IgD-negative memory B cell (primary cell): ENCODE data around the gene ADAM33. TPM values are rescaled to one million over a fixed set of nuclear protein-coding genes. Genes with fewer than 3 reads are reported as not detected.

ENCODE experiments used
- H3K27ac Mint-ChIP-seq, 3 donors: one replicate each; pipeline ENCODE4 v1.8.0; 2020 to 2022; ENCODE audit warnings: mild to moderate bottlenecking in 3 of 3, mixed read lengths in 3 of 3, moderate library complexity in 1 of 3
- H3K27me3 Mint-ChIP-seq: one replicate; pipeline ENCODE4 v1.8.0; 2021; ENCODE audit warnings: mixed read lengths
- H3K36me3 Mint-ChIP-seq: one replicate; pipeline ENCODE4 v1.8.0; 2020; ENCODE audit warnings: mild to moderate bottlenecking, mixed read lengths
- H3K4me1 Mint-ChIP-seq, 3 donors: one replicate each; pipeline ENCODE4 v1.8.0; 2020 to 2022; ENCODE audit warnings: mixed read lengths in 3 of 3, mild to moderate bottlenecking in 1 of 3
- H3K4me3 Mint-ChIP-seq, 4 donors: one replicate each; pipeline ENCODE4 v1.8.0; 2020 to 2022; ENCODE audit warnings: mild to moderate bottlenecking in 4 of 4, mixed read lengths in 4 of 4, moderate library complexity in 3 of 4
- H3K9me3 Mint-ChIP-seq, 3 donors: one replicate each; pipeline ENCODE4 v1.8.0; 2020 to 2021; ENCODE audit warnings: mixed read lengths in 3 of 3, mild to moderate bottlenecking in 1 of 3
- polyA plus RNA-seq: library from polyadenylated mRNA; unstranded; fragments of 300-500 nt; fragmentation: Illumina TruSeq; gene quantifications from one replicate; pipeline ENCODE4 v1.2.3, GENCODE V29; 2021

ADAM33 gene
- polyA plus RNA-seq, 1 donor from 2014 or later: not detected

- H3K27me3 Mint-ChIP-seq: peaks cover 13% of the 10 kb centered on the region
- H3K27ac Mint-ChIP-seq: peak overlapping the region in 1 of 3 donors; percentile 22
- no peaks in the 10 kb centered on the region for H3K36me3 Mint-ChIP-seq
- peaks cover 0 to 6% (median 0%) of the 10 kb centered on the region in 3 donors for H3K4me1 Mint-ChIP-seq
- no peak overlapping the region for H3K4me3 Mint-ChIP-seq
- H3K9me3 Mint-ChIP-seq: no peaks in the 10 kb centered on the region
Measured at GRCh38 chr20:3686867-3687321, 5.1 kb upstream of the ADAM33 start.

GRCh38 chr20:3686421-3686820 lies 4.6 kb upstream of the ADAM33 start:
- no peaks in the 10 kb centered on the region for H3K9me3 Mint-ChIP-seq

GRCh38 chr20:3685341-3685740 lies 3.5 kb upstream of the ADAM33 start:
- H3K27me3 Mint-ChIP-seq: peaks cover 18% of the 10 kb centered on the region
- H3K36me3 Mint-ChIP-seq: no peaks in the 10 kb centered on the region
- no peak overlapping the region for H3K4me3 Mint-ChIP-seq
- no peak overlapping the region for H3K27ac Mint-ChIP-seq
- H3K4me1 Mint-ChIP-seq: peaks cover 0 to 6% (median 0%) of the 10 kb centered on the region in 3 donors
- no peaks in the 10 kb centered on the region for H3K9me3 Mint-ChIP-seq

More at GRCh38 chr20:3686421-3686820, 4.6 kb upstream of the ADAM33 start:
- Mint-ChIP-seq H3K4me3 (no peak overlapping the region), H3K4me1 (peaks cover 0 to 6% (median 0%) of the 10 kb centered on the region in 3 donors), H3K27me3 (peaks cover 13% of the 10 kb centered on the region), H3K36me3 (no peaks in the 10 kb centered on the region), H3K27ac (no peak overlapping the region)

- Mint-ChIP-seq H3K4me3 (no peak overlapping the region), H3K27me3 (peaks cover 33% of the 10 kb centered on the region)
Measured at GRCh38 chr20:3681352-3681930, 369 bp downstream of the ADAM33 start.

GRCh38 chr20:3680701-3681351 lies 984 bp downstream of the ADAM33 start:
- Mint-ChIP-seq H3K27me3 (peaks cover 33% of the 10 kb centered on the region), H3K4me3 (no peak overlapping the region), H3K27ac (no peak overlapping the region), H3K9me3 (no peaks in the 10 kb centered on the region), H3K36me3 (no peaks in the 10 kb centered on the region), H3K4me1 (peaks cover 0 to 6% (median 4%) of the 10 kb centered on the region in 3 donors)

More at GRCh38 chr20:3681352-3681930, 369 bp downstream of the ADAM33 start:
- Mint-ChIP-seq H3K9me3 (no peaks in the 10 kb centered on the region), H3K4me1 (peaks cover 0 to 6% (median 4%) of the 10 kb centered on the region in 3 donors), H3K36me3 (no peaks in the 10 kb centered on the region), H3K27ac (no peak overlapping the region)

- H3K4me3 Mint-ChIP-seq: no peak overlapping the region
- peaks cover 0 to 6% (median 4%) of the 10 kb centered on the region in 3 donors for H3K4me1 Mint-ChIP-seq
- no peaks in the 10 kb centered on the region for H3K36me3 Mint-ChIP-seq
- no peaks in the 10 kb centered on the region for H3K9me3 Mint-ChIP-seq
- peaks cover 38% of the 10 kb centered on the region for H3K27me3 Mint-ChIP-seq
- H3K27ac Mint-ChIP-seq: no peak overlapping the region
Measured at GRCh38 chr20:3679749-3680700, 1.8 kb downstream of the ADAM33 start.

GRCh38 chr20:3678856-3679720 lies 2.7 kb downstream of the ADAM33 start:
- peaks cover 0 to 4% (median 0%) of the 10 kb centered on the region in 3 donors for H3K4me1 Mint-ChIP-seq
- no peaks in the 10 kb centered on the region for H3K9me3 Mint-ChIP-seq
- peak overlapping the region in 1 of 3 donors; percentile 25 for H3K27ac Mint-ChIP-seq
- H3K4me3 Mint-ChIP-seq: peak overlapping the region in 2 of 4 donors; percentile 34 to 63
- no peaks in the 10 kb centered on the region for H3K36me3 Mint-ChIP-seq
- H3K27me3 Mint-ChIP-seq: peaks cover 42% of the 10 kb centered on the region

- Mint-ChIP-seq H3K4me3 (no peak overlapping the region), H3K4me1 (peaks cover 0 to 4% (median 0%) of the 10 kb centered on the region in 3 donors), H3K36me3 (no peaks in the 10 kb centered on the region), H3K9me3 (no peaks in the 10 kb centered on the region), H3K27ac (no peak overlapping the region), H3K27me3 (peaks cover 40% of the 10 kb centered on the region)
Measured at GRCh38 chr20:3678198-3678597, 3.6 kb downstream of the ADAM33 start.

GRCh38 chr20:3677733-3678132 lies 4.1 kb downstream of the ADAM33 start:
- Mint-ChIP-seq H3K27me3 (peaks cover 42% of the 10 kb centered on the region), H3K9me3 (no peaks in the 10 kb centered on the region), H3K4me1 (peaks cover 0 to 4% (median 3%) of the 10 kb centered on the region in 3 donors), H3K4me3 (no peak overlapping the region), H3K36me3 (no peaks in the 10 kb centered on the region), H3K27ac (no peak overlapping the region)

GRCh38 chr20:3674995-3675900 lies 6.6 kb downstream of the ADAM33 start:
- peaks cover 52% of the 10 kb centered on the region for H3K27me3 Mint-ChIP-seq
- H3K4me1 Mint-ChIP-seq: peaks cover 0 to 4% (median 3%) of the 10 kb centered on the region in 3 donors
- H3K9me3 Mint-ChIP-seq: no peaks in the 10 kb centered on the region
- H3K27ac Mint-ChIP-seq: no peak overlapping the region
- H3K36me3 Mint-ChIP-seq: no peaks in the 10 kb centered on the region
- no peak overlapping the region for H3K4me3 Mint-ChIP-seq

GRCh38 chr20:3674447-3674846 lies 7.4 kb downstream of the ADAM33 start:
- Mint-ChIP-seq H3K9me3 (no peaks in the 10 kb centered on the region), H3K4me3 (peak overlapping the region in 1 of 4 donors; percentile 63), H3K27ac (no peak overlapping the region), H3K4me1 (peaks cover 0 to 4% (median 3%) of the 10 kb centered on the region in 3 donors), H3K27me3 (peaks cover 55% of the 10 kb centered on the region), H3K36me3 (no peaks in the 10 kb centered on the region)

- Mint-ChIP-seq H3K36me3 (no peaks in the 10 kb centered on the region), H3K9me3 (no peaks in the 10 kb centered on the region), H3K4me3 (no peak overlapping the region), H3K27me3 (peaks cover 53% of the 10 kb centered on the region), H3K27ac (no peak overlapping the region), H3K4me1 (peaks cover 0 to 4% (median 3%) of the 10 kb centered on the region in 3 donors)
Measured at GRCh38 chr20:3673221-3674070, 8.4 kb downstream of the ADAM33 start.
